NCI-H187 treated with DMSO at 0.1 percent for 48 hours (cell line): Measurements from ENCODE around the gene SFXN2.
A peak's percentile ranks its signal among the peaks of the same experiment; 100 is the strongest.
"Not testable (repeated sequence)": the region's sequence is repeated elsewhere in the genome, so short reads cannot be mapped to it uniquely, and the experiment has no call there.

Experiments
- DNase-seq: peaks from one replicate; lab custom pipeline; 2025; lab: John Stamatoyannopoulos, UW

Gene SFXN2

DNA sequence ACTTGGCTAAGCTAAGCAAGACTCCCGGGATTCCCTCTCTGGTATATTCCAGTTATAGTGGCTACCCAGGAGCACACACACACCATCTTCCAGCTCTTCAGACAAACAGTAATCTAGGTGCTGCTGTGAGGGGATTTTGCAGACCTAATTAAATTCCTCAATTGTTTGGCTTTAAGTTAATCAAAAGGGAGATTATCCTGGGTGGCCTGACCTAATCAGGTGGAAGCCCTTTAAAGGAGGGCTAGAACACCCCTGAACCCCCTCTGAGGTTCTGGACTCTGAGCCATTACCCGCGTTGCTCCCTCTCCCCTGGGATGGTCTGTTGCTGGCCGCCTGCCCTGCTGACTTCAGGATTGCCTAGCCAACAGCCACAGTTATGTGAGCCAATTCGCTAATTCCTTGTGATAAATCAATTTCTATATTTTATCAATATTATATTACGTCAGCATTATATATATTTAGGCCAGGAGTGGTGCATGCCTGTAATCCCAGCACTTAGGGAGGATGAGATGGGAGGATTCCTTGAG is 6.4 kb downstream of the SFXN2 start:
- DNase-seq, result no peak

GRCh38 chr10:102721954-102722353 is 7.5 kb downstream of the SFXN2 start:
- no peak for DNase-seq

DNA sequence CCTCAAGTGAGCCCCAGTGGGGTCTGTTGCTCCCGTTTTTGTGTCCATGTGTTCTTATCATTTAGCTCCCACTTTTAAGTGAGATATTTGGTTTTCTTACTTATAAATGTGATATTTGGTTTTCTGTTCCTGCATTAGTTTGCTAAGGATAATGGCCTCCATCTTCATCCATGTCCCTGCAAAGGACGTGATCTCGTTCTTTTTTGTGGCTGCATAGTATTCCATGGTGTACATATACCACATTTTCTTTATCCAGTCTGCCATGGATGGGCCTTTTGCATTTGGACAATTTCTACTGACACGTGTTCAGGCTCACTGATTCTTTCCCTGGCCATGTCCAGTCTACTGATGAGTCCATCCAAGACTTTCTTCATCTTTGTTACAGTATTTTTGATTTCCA is 9.6 kb downstream of the SFXN2 start:
- DNase-seq, result no peak

GRCh38 chr10:102726274-102726673 is 11.8 kb downstream of the SFXN2 start:
- no peak for DNase-seq

GRCh38 chr10:102727037-102727818 is 12.8 kb downstream of the SFXN2 start:
- no peak for DNase-seq

DNA sequence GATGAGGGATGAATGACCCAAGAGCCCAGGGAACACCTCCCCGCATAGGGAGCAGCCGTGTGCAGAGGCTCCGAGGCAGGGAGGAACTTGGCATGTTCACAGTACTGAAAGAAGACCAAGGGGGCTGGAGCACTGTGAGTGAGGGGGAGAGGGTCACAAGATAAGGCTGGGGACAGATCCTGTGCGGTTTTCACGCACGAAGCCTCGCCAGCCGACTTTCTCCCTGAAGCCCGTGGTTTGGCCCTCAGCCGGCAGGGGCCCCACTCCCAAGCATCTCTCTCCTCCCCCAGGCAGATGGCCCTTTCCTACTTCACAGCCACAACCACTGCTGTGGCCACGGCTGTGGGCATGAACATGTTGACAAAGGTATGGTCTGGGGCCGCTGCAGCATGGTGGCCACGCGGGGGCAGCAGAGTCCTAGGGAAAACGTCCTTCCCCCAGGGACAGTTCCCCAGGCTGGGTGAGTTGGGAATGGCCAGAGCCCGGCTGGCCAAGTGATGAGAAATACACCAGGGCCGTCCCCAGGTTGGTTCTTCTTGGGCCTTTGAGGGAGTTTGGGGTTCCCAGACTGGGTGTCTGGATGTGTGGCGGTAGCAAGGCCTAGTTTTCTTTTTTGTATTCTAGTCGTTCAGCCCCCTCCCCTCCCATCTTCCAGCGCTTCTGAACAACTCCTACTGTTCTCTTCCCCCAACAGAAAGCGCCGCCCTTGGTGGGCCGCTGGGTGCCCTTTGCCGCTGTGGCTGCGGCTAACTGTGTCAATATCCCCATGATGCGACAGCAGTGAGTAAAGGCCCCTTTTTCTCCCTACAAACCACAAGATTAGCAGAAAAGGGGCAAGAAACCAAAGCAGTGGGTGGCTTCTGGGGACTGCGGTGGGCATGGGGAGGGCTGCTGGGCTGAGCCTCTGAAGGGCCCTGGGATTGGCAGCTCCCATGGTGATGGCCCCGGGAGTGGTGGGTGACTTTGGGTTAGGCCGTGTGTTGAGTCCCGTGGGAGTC is 14.9 kb downstream of the SFXN2 start:
- DNase-seq, result no peak

GRCh38 chr10:102731222-102731800 is 16.9 kb downstream of the SFXN2 start:
- no peak for DNase-seq

DNA sequence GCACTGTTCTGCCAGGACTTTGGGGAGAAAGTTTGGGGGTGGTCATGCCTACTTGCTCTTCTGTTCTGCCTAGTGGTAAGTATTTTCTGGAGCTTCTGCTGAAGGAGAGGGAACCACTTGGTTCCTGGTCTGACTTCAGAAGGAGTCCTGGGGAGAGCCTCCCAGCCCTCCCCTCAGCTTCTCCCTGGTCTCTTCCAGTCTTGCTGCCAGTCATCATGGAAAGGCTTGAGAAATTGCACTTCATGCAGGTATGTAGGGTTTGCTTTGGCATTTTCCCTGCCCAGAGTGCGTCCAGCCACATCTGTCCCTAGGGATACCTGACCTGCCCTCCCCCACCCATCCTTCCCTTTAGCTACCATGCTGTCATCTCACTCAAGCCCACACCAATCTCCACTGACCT is 18.2 kb downstream of the SFXN2 start:
- DNase-seq, result no peak

DNA sequence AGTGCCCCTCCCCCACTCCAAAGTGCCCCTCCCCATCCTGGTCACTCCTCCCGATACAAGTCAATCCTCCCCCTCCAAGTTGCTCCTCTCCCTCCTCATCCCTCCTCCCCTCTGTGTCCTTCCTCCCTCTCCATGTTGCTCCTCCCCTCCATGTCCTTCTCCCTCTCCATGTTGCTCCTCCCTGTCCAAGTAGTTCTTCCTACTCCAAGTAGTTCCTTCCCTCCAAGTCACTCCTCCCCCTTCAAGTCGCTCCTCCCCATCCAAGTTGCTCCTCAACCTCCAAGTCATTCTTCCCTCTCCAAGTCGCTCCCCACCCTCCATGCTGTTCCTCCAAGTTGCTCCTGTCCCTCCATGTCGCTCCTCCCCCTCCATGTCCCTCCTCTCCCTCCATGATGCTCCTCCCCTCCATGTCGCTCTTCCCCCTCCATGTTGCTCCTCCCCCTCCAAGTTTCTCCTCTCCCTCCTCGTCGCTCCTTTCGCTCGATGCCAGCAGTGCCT is 20.7 kb downstream of the SFXN2 start:
- DNase-seq, result no peak

DNA sequence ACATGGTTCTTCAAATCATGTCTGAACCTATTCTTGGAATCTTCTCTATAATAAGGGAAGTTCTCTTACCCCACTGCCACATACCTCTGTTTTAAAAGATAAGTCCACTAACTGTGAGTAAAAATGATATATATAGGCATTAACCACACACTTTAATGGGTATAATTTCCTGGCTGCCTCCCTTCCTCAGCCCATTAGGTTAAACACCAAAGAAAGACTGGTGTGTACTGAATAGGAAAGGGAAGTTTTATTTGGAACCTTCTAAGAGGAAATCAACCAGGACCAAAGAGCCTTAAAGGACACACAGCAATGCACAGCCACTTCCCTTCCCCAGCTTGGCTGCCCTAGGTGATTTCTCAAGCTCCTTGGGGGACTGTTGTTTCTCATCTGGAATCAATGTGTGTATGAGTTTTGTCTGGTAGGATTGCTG is 24.3 kb downstream of the SFXN2 start:
- no peak for DNase-seq

GRCh38 chr10:102740229-102740628 is 25.8 kb downstream of the SFXN2 start:
- DNase-seq, result no peak

GRCh38 chr10:102741726-102742237 is 27.3 kb downstream of the SFXN2 start:
- DNase-seq, result no peak

DNA sequence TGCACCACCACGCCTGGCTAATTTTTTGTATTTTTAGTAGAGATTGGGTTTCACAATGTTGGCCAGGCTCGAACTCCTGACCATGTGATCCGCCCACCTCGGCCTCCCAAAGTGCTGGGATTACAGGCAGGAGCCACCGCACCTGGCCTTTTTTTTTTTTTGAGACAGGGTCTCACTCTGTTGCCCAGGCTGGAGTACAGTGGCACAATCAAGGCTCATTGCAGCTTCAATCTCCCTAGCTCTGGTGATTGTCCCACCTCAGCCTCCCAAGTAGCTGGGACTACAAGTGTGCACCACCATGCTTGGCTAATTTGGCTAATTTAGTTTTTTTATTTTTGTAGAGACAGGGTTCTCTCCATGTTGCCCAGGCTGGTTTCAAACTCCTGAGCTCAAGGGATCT is 27.9 kb downstream of the SFXN2 start:
- not testable (repeated sequence) for DNase-seq

DNA sequence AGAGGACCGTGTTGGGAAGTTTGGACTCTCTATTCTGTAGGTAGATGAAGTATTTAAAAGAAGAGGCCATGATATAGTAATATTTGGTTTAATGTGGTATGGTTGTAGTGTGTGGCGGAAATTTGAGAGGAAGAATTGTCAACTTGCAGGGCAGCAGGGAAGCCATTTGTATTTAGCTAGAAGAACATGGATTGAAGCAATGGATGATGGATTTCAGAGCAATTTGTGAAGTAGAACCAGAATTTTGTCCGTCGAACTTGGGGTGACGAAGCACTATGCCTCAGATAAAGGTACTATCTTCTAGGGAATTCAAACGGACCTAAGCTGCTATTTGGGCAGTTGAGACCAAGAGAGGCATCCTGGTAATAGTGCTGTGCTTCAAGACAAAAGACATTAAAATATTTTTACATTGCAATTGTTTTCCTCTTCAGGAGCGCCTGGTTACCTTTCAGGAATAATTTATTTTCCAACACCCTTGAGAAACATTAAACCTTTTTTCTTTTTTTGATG is 28.7 kb downstream of the SFXN2 start:
- DNase-seq, result no peak

DNA sequence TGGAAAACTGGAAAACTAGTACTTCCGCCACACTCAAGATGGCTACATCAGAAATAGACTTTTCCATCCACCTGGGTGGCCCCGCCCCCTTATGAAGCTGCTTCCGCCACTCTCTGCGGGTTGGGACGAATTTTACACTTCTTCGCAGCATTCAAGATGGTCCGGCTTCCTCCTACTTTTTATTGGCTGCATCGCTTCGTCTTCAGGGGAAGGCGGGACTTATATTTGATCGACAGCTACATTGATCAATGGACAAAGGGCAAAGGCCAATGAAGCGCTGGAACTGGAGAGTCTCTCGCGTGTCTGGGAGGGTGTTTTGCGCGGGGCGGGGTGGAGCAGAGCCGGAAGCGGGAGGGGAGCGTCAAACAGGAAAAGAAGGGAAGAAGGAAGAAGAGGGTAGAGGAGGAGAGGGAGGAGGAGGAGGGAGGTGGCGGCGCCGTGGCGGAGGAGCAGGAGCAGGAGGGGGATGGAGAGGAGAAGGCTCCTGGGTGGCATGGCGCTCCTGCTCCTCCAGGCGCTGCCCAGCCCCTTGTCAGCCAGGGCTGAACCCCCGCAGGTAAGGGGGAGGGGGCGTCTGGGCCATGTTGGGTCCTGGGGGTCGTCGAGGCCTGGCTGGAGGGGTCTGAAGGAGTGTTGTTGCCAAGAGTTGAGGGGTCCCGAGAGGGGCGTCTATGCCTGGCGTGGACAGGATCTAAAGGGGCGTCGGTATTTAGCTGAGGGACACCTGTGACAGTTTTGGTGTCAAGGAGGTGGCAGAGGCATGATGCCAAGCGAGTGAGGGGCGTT is 29.3 kb downstream of the SFXN2 start, which contains the start of gene WBP1L:
Gene WBP1L, plus strand, starts transcription at position 361 of the 786 bp plus-strand sequence. Its CDS starts 106 bp downstream, at position 467.
- DNase-seq, result peak; percentile 93

GRCh38 chr10:102744374-102745051 is 30.1 kb downstream of the SFXN2 start:
- DNase-seq, result no peak

GRCh38 chr10:102745157-102745556 is 30.7 kb downstream of the SFXN2 start:
- no peak for DNase-seq

GRCh38 chr10:102752266-102752930 is 38.0 kb downstream of the SFXN2 start:
- no peak for DNase-seq

- DNase-seq, result no peak
Observed at GRCh38 chr10:102752934-102753664, 38.7 kb downstream of the SFXN2 start.
